ENCODE measurements around the gene PHF19. TPM values are rescaled to one million over a fixed set of nuclear protein-coding genes. Genes with fewer than 3 reads are reported as not detected.

PHF19 gene
- polyA plus RNA-seq, 4 donors, result 29.0 to 42.0 (median 36.6) TPM

GRCh38 chr9:120818595-120818994 is 58.4 kb downstream of the PHF19 start:
- DNase-seq (ENCODE audit: low read depth in 4 of 4, low spot score in 3 of 4), result no peak

GRCh38 chr9:120815075-120815474 is 61.9 kb downstream of the PHF19 start:
- DNase-seq (ENCODE audit: low read depth in 4 of 4, low spot score in 3 of 4), result no peak

GRCh38 chr9:120808931-120809330 is 68.1 kb downstream of the PHF19 start:
- no peak for DNase-seq (ENCODE audit: low read depth in 4 of 4, low spot score in 3 of 4)

GRCh38 chr9:120807607-120808379 is 69.2 kb downstream of the PHF19 start:
- no peak for DNase-seq (ENCODE audit: low read depth in 4 of 4, low spot score in 3 of 4)

Other genes starting within 250 kb of the PHF19 start
- gene MEGF9, start 162.7 kb downstream of the PHF19 start, polyA plus RNA-seq (ENCODE audit: insufficient read length in 4 of 4), result 10 to 100 TPM; 17.0 to 20.4 (median 18.6) TPM
- gene FBXW2, start 83.8 kb downstream of the PHF19 start, polyA plus RNA-seq (ENCODE audit: insufficient read length in 4 of 4), result 10 to 100 TPM; 45.5 to 47.3 (median 46.0) TPM
- gene PSMD5, start 34.3 kb downstream of the PHF19 start, polyA plus RNA-seq (ENCODE audit: insufficient read length in 4 of 4), result 10 to 100 TPM; 28.7 to 36.7 (median 33.8) TPM
- gene TRAF1, start 49.6 kb upstream of the PHF19 start, polyA plus RNA-seq (ENCODE audit: insufficient read length in 4 of 4), result 1 to 10 TPM; 4.4 to 7.3 (median 5.8) TPM
- gene C5, start 173.1 kb upstream of the PHF19 start, polyA plus RNA-seq (ENCODE audit: insufficient read length in 4 of 4), result 10 to 100 TPM; 10.7 to 16.9 (median 15.1) TPM
- 10 to 100 TPM; 30.4 to 36.7 (median 32.7) TPM for gene CNTRL, start 197.8 kb upstream of the PHF19 start, polyA plus RNA-seq (ENCODE audit: insufficient read length in 4 of 4)

Measured in left renal pelvis (tissue), 4 donors.